ENCODE results near the gene SMOC2. TPM values are rescaled to one million over a fixed set of nuclear protein-coding genes. Genes with fewer than 3 reads are reported as not detected.
A peak's percentile ranks its signal among the peaks of the same experiment; 100 is the strongest.

The SMOC2 gene, protein sequence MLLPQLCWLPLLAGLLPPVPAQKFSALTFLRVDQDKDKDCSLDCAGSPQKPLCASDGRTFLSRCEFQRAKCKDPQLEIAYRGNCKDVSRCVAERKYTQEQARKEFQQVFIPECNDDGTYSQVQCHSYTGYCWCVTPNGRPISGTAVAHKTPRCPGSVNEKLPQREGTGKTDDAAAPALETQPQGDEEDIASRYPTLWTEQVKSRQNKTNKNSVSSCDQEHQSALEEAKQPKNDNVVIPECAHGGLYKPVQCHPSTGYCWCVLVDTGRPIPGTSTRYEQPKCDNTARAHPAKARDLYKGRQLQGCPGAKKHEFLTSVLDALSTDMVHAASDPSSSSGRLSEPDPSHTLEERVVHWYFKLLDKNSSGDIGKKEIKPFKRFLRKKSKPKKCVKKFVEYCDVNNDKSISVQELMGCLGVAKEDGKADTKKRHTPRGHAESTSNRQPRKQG
- polyA plus RNA-seq (2013, experiment 1 of 2): 0.83 TPM
- 0.70 TPM for polyA plus RNA-seq (2013, experiment 2 of 2)

DNA sequence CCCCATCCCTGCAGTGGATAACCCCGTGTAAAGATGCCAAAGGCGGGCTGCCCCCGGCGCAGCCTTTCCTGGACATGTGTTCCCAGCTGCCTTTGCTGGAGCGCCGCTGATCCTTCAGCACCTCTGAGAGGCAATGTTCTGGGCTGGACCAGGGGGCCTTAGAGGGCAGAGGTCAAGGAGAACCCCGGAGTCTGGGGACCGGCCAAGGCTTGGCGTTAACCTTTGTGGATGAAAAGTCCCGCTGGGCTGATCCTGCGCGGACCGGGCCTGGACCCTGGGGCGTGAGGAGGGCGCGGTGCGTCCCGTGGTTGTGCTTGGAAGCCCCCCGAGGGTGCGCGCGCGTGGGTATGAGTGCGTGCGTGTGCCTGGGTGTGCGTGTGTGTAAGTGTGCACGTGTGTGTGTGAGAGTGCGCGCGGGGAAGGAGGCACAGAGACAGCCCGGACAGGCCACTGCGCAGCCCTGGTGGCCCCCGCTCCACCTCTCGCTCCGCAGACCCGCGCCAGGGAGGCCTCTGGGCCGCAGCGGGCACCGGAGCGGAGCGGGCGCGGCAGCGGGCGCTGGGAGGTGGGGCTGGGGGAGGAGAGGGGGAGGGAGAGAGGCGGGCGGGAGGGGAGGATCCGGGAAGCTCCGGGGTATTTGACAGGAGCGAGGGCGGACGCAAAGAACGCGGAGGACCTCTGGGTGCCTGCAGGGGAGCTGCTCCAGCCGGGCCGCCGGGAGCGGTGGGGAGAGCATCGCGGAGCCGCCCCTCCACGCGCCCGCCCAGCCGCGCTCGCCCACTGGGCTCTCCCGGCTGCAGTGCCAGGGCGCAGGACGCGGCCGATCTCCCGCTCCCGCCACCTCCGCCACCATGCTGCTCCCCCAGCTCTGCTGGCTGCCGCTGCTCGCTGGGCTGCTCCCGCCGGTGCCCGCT is at the start of gene SMOC2:
TSS of gene SMOC2 (plus strand) at position 665 of the 914 bp plus-strand sequence. CDS start at position 852, 187 bp downstream.
- Histone ChIP-seq H3K18ac (ENCODE audit: low read length) (no peak within 1 kb of the TSS), H4K8ac (ENCODE audit: low read depth, low read length) (no peak within 1 kb of the TSS), H3K27me3 (ENCODE audit: insufficient read depth, low read length, poor library complexity) (peaks cover 30% of the 10 kb centered on the region), H3K56ac (ENCODE audit: low read length) (peak within 1 kb of the TSS; percentile 79), H3K36me3 (ENCODE audit: control insufficient read depth, insufficient read depth, low read length) (no peaks in the 10 kb centered on the region), H3K4me3 (ENCODE audit: low read length) (no peak within 1 kb of the TSS), H3K79me1 (ENCODE audit: low read length) (no peaks in the 10 kb centered on the region), H3K4me2 (ENCODE audit: low read length) (peak within 1 kb of the TSS; percentile 71), H2BK120ac (ENCODE audit: low read depth, low read length) (no peak within 1 kb of the TSS), H2BK15ac (replicated peaks; ENCODE audit: low read depth) (no peak within 1 kb of the TSS), H3K4ac (ENCODE audit: low read depth, low read length) (no peak within 1 kb of the TSS), H3K23ac (ENCODE audit: low read length) (no peak within 1 kb of the TSS), H2BK5ac (ENCODE audit: low read length) (no peak within 1 kb of the TSS), H3K9ac (ENCODE audit: low read length) (peak within 1 kb of the TSS; percentile 59), H2AK5ac (ENCODE audit: low read length) (no peak within 1 kb of the TSS), H3K4me1 (ENCODE audit: control insufficient read depth, low read depth, low read length) (peaks cover 4% of the 10 kb centered on the region), H4K5ac (ENCODE audit: low read length) (no peak within 1 kb of the TSS), H3K79me2 (ENCODE audit: control insufficient read depth, insufficient read depth, low read length) (no peaks in the 10 kb centered on the region), H3K27ac (ENCODE audit: low read depth, low read length) (no peak within 1 kb of the TSS)
- WGBS (ENCODE audit: extremely low coverage, insufficient coverage, low lambda C conversion rate): no CpG with 5 or more reads among the region's 81 CpGs
- no peak for DNase-seq

GRCh38 chr6:168393126-168393870 is 47.7 kb upstream of the SMOC2 start:
- H3K18ac ChIP-seq (ENCODE audit: low read length): no peak overlapping the region
- H3K23ac ChIP-seq (ENCODE audit: low read length): no peak overlapping the region
- H2BK15ac ChIP-seq (replicated peaks; ENCODE audit: low read depth): no peak overlapping the region
- no peak overlapping the region for H2BK5ac ChIP-seq (ENCODE audit: low read length)
- H3K4me2 ChIP-seq (ENCODE audit: low read length): no peak overlapping the region
- H4K8ac ChIP-seq (ENCODE audit: low read depth, low read length): no peak overlapping the region
- H3K4ac ChIP-seq (ENCODE audit: low read depth, low read length): no peak overlapping the region
- H3K4me3 ChIP-seq (ENCODE audit: low read length): no peak overlapping the region
- no peak overlapping the region for H4K5ac ChIP-seq (ENCODE audit: low read length)
- H3K56ac ChIP-seq (ENCODE audit: low read length): no peak overlapping the region
- no peak overlapping the region for H2AK5ac ChIP-seq (ENCODE audit: low read length)
- H3K4me1 ChIP-seq (ENCODE audit: control insufficient read depth, low read depth, low read length): no peaks in the 10 kb centered on the region
- H3K27ac ChIP-seq (ENCODE audit: low read depth, low read length): no peak overlapping the region
- H3K27me3 ChIP-seq (ENCODE audit: insufficient read depth, low read length, poor library complexity): no peaks in the 10 kb centered on the region
- no peaks in the 10 kb centered on the region for H3K79me2 ChIP-seq (ENCODE audit: control insufficient read depth, insufficient read depth, low read length)
- no peaks in the 10 kb centered on the region for H3K36me3 ChIP-seq (ENCODE audit: control insufficient read depth, insufficient read depth, low read length)
- no peak overlapping the region for H2BK120ac ChIP-seq (ENCODE audit: low read depth, low read length)
- no CpG with 5 or more reads among the region's 23 CpGs for WGBS (ENCODE audit: extremely low coverage, insufficient coverage, low lambda C conversion rate)
- H3K9ac ChIP-seq (ENCODE audit: low read length): no peak overlapping the region
- H3K79me1 ChIP-seq (ENCODE audit: low read length): no peaks in the 10 kb centered on the region
- DNase-seq: no peak

- no peak overlapping the region for H3K56ac ChIP-seq (ENCODE audit: low read length)
- no peak overlapping the region for H4K5ac ChIP-seq (ENCODE audit: low read length)
- H3K9ac ChIP-seq (ENCODE audit: low read length): no peak overlapping the region
- no peak overlapping the region for H2BK5ac ChIP-seq (ENCODE audit: low read length)
- H3K79me2 ChIP-seq (ENCODE audit: control insufficient read depth, insufficient read depth, low read length): no peaks in the 10 kb centered on the region
- DNase-seq: no peak
- no peak overlapping the region for H3K4ac ChIP-seq (ENCODE audit: low read depth, low read length)
- H3K4me3 ChIP-seq (ENCODE audit: low read length): no peak overlapping the region
- H3K27ac ChIP-seq (ENCODE audit: low read depth, low read length): no peak overlapping the region
- no peak overlapping the region for H3K23ac ChIP-seq (ENCODE audit: low read length)
- H3K4me2 ChIP-seq (ENCODE audit: low read length): no peak overlapping the region
- WGBS (ENCODE audit: extremely low coverage, insufficient coverage, low lambda C conversion rate): no CpG with 5 or more reads among the region's 12 CpGs
- H2BK120ac ChIP-seq (ENCODE audit: low read depth, low read length): no peak overlapping the region
- H4K8ac ChIP-seq (ENCODE audit: low read depth, low read length): no peak overlapping the region
- H3K18ac ChIP-seq (ENCODE audit: low read length): no peak overlapping the region
- no peaks in the 10 kb centered on the region for H3K36me3 ChIP-seq (ENCODE audit: control insufficient read depth, insufficient read depth, low read length)
- H2BK15ac ChIP-seq (replicated peaks; ENCODE audit: low read depth): no peak overlapping the region
- H3K27me3 ChIP-seq (ENCODE audit: insufficient read depth, low read length, poor library complexity): no peaks in the 10 kb centered on the region
- no peak overlapping the region for H2AK5ac ChIP-seq (ENCODE audit: low read length)
- H3K79me1 ChIP-seq (ENCODE audit: low read length): no peaks in the 10 kb centered on the region
- H3K4me1 ChIP-seq (ENCODE audit: control insufficient read depth, low read depth, low read length): no peaks in the 10 kb centered on the region
These were observed 46.4 kb upstream of the SMOC2 start for GRCh38 chr6:168394606-168395005.

DNA sequence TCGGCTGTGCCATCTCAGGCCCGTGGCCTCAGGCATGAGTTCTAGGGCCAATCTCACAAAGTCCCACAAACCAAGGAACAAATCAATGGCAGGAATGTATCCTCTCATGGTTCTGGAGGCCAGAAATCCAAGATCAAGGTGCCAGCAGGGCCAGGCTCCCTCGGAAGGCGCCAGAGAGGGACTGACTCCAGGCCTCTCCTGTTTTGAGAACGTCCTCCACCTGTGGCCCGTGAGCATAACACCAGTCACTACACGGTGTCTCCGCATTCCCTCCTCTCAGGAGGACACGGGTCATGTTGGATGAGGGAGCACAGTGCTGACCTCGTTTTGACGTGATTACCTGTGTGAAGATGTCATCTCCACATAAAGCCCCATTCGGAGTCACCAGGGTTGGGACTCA is 45.0 kb upstream of the SMOC2 start:
- Histone ChIP-seq H3K23ac (ENCODE audit: low read length) (no peak overlapping the region), H3K79me1 (ENCODE audit: low read length) (no peaks in the 10 kb centered on the region), H4K5ac (ENCODE audit: low read length) (no peak overlapping the region), H3K4me1 (ENCODE audit: control insufficient read depth, low read depth, low read length) (no peaks in the 10 kb centered on the region), H2BK120ac (ENCODE audit: low read depth, low read length) (no peak overlapping the region), H3K9ac (ENCODE audit: low read length) (no peak overlapping the region), H3K4ac (ENCODE audit: low read depth, low read length) (no peak overlapping the region), H3K79me2 (ENCODE audit: control insufficient read depth, insufficient read depth, low read length) (no peaks in the 10 kb centered on the region), H3K27ac (ENCODE audit: low read depth, low read length) (no peak overlapping the region), H3K4me3 (ENCODE audit: low read length) (no peak overlapping the region), H3K4me2 (ENCODE audit: low read length) (no peak overlapping the region), H2BK5ac (ENCODE audit: low read length) (no peak overlapping the region), H3K36me3 (ENCODE audit: control insufficient read depth, insufficient read depth, low read length) (no peaks in the 10 kb centered on the region), H3K27me3 (ENCODE audit: insufficient read depth, low read length, poor library complexity) (no peaks in the 10 kb centered on the region), H2BK15ac (replicated peaks; ENCODE audit: low read depth) (no peak overlapping the region), H3K18ac (ENCODE audit: low read length) (no peak overlapping the region), H3K56ac (ENCODE audit: low read length) (no peak overlapping the region), H4K8ac (ENCODE audit: low read depth, low read length) (no peak overlapping the region), H2AK5ac (ENCODE audit: low read length) (no peak overlapping the region)
- WGBS (ENCODE audit: extremely low coverage, insufficient coverage, low lambda C conversion rate): no CpG with 5 or more reads among the region's 12 CpGs
- no peak for DNase-seq

DNA sequence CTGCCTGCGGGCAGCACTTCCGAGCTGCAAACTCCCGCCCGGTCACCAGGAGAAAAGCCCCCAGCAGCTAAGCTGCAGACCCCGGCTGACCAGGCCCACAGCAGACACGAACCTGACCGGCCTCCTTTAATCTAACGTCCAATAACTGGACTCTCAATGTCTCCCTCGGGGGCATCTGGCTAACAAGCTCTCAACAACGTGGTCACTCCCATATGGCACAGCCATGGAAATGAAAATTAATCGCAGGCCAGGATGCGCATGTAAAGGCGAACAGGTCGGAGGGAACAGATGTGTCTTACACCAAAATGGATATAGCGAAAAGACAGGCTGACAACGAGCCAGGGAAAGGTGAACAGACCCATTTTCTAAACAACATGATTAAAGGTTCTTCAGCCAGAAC is 44.4 kb upstream of the SMOC2 start:
- H3K79me2 ChIP-seq (ENCODE audit: control insufficient read depth, insufficient read depth, low read length): no peaks in the 10 kb centered on the region
- H3K56ac ChIP-seq (ENCODE audit: low read length): no peak overlapping the region
- no peak overlapping the region for H2BK5ac ChIP-seq (ENCODE audit: low read length)
- no peak overlapping the region for H2BK15ac ChIP-seq (replicated peaks; ENCODE audit: low read depth)
- H3K4me3 ChIP-seq (ENCODE audit: low read length): no peak overlapping the region
- no peak overlapping the region for H3K27ac ChIP-seq (ENCODE audit: low read depth, low read length)
- no peaks in the 10 kb centered on the region for H3K27me3 ChIP-seq (ENCODE audit: insufficient read depth, low read length, poor library complexity)
- no peak overlapping the region for H3K9ac ChIP-seq (ENCODE audit: low read length)
- no peaks in the 10 kb centered on the region for H3K4me1 ChIP-seq (ENCODE audit: control insufficient read depth, low read depth, low read length)
- no peak overlapping the region for H3K4ac ChIP-seq (ENCODE audit: low read depth, low read length)
- no peak overlapping the region for H4K5ac ChIP-seq (ENCODE audit: low read length)
- H3K79me1 ChIP-seq (ENCODE audit: low read length): no peaks in the 10 kb centered on the region
- H3K18ac ChIP-seq (ENCODE audit: low read length): no peak overlapping the region
- H2AK5ac ChIP-seq (ENCODE audit: low read length): no peak overlapping the region
- H3K4me2 ChIP-seq (ENCODE audit: low read length): no peak overlapping the region
- DNase-seq: no peak
- no peak overlapping the region for H2BK120ac ChIP-seq (ENCODE audit: low read depth, low read length)
- H3K36me3 ChIP-seq (ENCODE audit: control insufficient read depth, insufficient read depth, low read length): no peaks in the 10 kb centered on the region
- H4K8ac ChIP-seq (ENCODE audit: low read depth, low read length): no peak overlapping the region
- no CpG with 5 or more reads among the region's 16 CpGs for WGBS (ENCODE audit: extremely low coverage, insufficient coverage, low lambda C conversion rate)
- H3K23ac ChIP-seq (ENCODE audit: low read length): no peak overlapping the region

Data from mesendoderm (in vitro differentiated cells).